ENCODE data around the gene HK1. TPM values are rescaled to one million over a fixed set of nuclear protein-coding genes. Genes with fewer than 3 reads are reported as not detected.
"Not testable (repeated sequence)": the region's sequence is repeated elsewhere in the genome, so short reads cannot be mapped to it uniquely, and the experiment has no call there.

HK1 gene
- total RNA-seq, 1 donor from 2014 or later: 139 TPM

DNA sequence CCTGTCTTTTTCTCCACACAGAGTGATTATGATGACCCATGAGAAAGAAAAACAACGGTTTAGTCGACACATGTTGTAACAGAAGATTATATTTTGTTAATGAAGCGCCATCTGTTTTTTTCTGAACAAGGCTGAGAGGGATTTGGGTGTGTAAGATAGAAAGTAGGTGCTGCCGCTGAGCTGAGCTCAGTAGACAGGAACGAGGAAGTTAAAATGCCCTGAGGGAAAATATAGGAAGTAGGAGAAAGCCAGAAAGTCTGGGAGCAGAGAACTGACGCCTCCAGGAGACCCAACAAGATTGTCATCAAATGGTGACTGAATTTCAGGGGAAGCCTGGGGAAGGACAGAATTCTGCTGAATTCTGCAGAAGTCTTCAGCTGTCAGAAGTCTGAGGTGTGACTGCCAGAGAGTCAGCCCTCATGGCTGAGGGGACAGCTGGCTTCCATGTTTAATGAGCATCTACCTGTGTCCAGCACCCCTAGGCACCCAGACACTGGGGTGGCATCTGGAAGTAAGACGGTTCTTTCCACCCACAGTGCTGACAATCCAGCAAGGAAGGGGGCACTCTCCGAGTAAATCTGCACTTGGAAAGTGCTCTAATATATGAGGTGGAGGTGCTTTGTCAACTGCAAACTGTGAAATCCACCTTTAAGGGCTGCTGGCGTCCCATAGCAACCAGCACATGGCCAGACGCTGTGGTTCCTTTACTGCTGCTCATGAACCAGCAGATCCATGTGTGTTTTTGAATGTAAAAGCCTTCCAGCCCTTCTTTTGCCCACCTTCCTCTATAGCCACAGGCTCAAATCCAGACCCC, 160.4 kb downstream of the HK1 start:
- intact Hi-C loops (cut with micrococcal nuclease): no loop called here

DNA sequence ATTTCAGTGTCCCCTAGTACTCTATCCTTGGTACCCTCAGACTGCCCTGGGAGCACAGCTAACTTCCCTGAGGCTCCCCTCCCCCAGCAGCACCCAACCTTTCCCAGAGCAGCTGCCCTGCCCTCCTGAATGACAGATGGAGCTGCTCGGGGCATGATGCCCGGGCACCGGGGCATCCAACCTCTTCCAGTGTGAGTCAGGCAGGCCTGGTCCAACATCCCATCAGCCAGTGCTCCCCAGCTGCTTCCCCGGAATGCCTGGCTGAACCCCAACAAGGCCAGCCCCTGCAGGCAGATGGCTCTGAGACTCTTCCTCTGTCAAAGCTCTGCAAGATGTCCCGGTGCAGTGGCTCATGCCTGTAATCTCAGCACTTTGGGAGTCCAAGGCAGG, 161.0 kb downstream of the HK1 start:
- intact Hi-C loops (cut with micrococcal nuclease): no loop called here

- intact Hi-C loops (cut with micrococcal nuclease): no loop called here
Observed at GRCh38 chr10:69439813-69440506, 161.7 kb downstream of the HK1 start.

DNA sequence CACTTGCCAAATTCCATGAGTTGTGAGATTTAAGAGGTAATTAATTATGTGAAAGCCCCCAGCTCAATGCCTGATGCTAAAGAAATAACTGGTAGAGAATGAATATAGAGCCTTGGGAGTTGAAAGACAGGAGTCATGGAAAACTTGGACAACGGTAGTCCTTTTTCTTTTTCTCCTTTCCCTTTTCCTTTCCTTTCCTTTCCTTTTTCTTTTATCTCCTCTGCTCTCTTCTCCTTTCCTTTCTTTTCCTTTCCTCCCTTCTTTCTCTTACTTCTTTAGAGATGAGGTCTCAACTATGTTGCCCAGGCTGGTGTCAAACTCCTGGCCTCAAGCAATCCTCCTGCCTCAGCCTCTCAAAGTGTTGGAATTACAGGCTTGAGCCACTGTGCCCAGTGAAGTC, 165.1 kb downstream of the HK1 start:
- intact Hi-C loops (cut with micrococcal nuclease): no loop called here

DNA sequence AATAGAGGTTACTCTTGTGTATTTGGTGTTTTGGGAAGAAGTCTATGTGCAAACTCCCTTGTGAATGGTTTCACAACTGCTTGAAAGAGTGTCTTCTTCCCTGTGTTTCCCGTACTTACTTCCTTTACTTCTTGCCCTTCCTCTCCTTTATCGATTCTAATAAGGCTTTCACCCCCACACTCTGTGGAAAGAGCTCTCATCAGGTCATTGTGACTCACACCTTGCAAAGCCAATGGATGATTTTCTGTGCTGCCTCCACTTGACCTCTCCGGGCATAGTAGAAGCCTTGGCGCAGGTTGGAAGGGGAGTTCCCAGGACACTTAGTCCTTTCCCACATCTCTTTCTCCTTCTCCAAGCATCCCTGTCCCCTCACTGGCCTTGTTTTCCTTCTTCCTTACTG, 166.7 kb downstream of the HK1 start:
- intact Hi-C loops (cut with micrococcal nuclease): no loop called here

DNA sequence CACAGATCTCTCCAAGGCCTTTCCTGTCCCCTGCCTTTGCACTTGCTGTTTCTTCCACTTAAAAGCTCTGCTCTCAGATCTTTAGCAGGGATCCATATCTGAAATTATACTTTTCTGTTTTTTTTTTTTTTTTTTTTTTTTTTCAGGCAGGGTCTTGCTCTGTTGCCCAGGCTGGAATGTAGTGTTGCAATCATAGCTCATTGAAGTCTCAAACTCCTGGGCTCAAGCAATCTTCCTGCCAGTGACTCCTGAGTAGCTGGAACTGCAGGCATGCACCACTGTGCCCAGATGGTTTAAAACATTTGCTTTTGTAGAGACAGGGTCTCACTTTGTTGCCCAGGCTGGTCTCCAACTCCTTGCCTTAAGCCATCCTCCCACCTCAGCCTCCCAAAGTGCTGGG, 167.9 kb downstream of the HK1 start:
- intact Hi-C loops (cut with micrococcal nuclease): no loop called here

- intact Hi-C loops (cut with micrococcal nuclease): no loop called here
Observed at GRCh38 chr10:69446650-69447151, 168.4 kb downstream of the HK1 start.

DNA sequence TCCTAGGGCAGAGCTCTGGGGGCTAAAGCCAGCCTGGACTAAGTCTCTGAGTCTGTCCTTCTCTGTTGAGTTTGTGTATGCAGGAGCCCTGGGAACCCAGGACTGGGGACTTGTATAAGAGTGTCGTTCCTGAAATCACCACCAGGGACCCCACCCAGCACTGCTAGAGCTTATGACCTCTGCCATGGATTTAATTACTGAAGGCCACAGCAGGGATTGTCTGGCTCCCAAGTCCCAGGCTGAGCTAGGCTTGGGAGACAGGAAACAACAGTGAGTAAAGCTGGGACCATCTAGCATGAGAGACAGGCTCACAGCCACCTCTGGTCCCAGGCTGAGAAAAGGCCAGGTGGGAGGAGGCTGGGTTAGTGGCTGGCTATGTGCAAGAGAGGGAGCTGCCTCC, 171.5 kb downstream of the HK1 start:
- intact Hi-C loops (cut with micrococcal nuclease): loop anchor here (1.0 kb wide), 1 partner anchor 58 kb away; no protein-coding TSS in a partner anchor

DNA sequence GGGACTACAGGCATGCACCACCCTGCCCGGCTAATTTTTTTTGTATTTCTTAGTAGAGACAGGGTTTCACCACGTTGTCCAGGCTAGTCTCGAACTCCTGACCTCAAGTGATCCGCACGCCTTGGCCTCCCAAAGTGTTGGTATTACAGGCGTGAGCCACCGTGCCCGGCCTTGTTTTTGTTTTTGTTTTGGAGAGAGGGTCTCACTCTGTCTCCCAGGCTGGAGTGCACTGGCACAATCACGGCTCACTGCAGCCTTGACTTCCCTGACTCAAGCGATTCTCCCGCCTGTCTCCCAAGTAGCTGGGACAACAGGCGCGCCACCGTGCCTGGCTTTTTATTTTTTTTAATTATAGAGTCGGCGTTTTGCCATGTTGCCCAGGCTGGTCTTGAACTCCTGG, 172.1 kb downstream of the HK1 start:
- intact Hi-C loops (cut with micrococcal nuclease): not testable (repeated sequence)

DNA sequence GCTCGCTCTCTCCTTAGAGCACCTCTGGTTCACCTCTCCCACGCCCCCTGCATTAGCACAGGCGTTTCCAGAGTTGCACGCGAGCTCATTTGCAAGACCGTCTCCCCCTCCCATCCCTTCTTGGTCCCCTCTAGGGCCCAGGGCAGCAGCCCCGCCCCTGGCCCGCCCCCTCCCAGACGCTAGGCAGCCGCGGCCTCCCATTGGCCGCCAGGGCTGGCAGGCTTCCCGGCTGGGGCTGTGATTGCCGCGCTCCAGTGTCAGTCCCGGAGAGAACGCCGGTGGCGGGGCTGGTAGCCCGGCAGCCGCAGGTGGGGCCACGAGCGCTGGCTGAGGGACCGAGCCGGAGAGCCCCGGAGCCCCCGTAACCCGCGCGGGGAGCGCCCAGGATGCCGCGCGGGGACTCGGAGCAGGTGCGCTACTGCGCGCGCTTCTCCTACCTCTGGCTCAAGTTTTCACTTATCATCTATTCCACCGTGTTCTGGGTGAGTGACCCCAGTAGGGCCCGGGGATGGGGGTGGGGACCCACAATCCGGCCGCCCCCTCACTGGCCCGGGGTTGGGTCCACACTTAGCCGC, 173.0 kb downstream of the HK1 start, which contains the start of gene TSPAN15:
TSPAN15 (plus strand) TSS at position 257 of the 575 bp plus-strand sequence; CDS start at position 387, 130 bp downstream.
- intact Hi-C loops (cut with micrococcal nuclease): loop anchor here (1.0 kb wide), 2 partner anchors 24 to 42 kb away; no protein-coding TSS in a partner anchor

Other genes with a start within 250 kb of the HK1 start
- 294 and 300 TPM in 2 replicates for gene SRGN, start 190.4 kb upstream of the HK1 start, total RNA-seq
- 35.9 and 38.0 TPM in 2 replicates for gene VPS26A, start 154.3 kb upstream of the HK1 start, total RNA-seq
- gene SUPV3L1, start 98.3 kb upstream of the HK1 start, total RNA-seq: 56.1 and 58.9 TPM in 2 replicates
- 3.0 and 3.7 TPM in 2 replicates for gene HKDC1, start 58.2 kb upstream of the HK1 start, total RNA-seq
- gene TACR2, start 138.4 kb downstream of the HK1 start, total RNA-seq: not detected in 2 replicates
- gene TSPAN15, start 173.0 kb downstream of the HK1 start, total RNA-seq: 12.0 and 12.8 TPM in 2 replicates